IMR-90 (cell line): Measurements from ENCODE around the gene SYT6. TPM values are rescaled to one million over a fixed set of nuclear protein-coding genes. Genes with fewer than 3 reads are reported as not detected.

Source experiments
- ATAC-seq: fragments of 200-7000 bp; cut with Tn5 transposase; 2 replicates; pipeline ENCODE4 v1.9.1; 2020; ENCODE audit warnings: low read depth, mild to moderate bottlenecking, moderate library complexity
- BruUV-seq: library from RNA; stranded (reverse); fragments of 400-500 nt; replicated peaks from 2 replicates; lab custom pipeline; 2021; lab: Mats Ljungman, UMichigan
- CTCF ChIA-PET: fragments of 300-600 bp; formaldehyde crosslinking; extraction: SDS; loops from one replicate; lab custom pipeline; 2021; ENCODE audit warnings: antibody characterized with exemption; lab: Yijun Ruan, JAX
- POLR2A ChIA-PET: fragments of 300-600 bp; sonication (Branson Sonifier 250); formaldehyde crosslinking; loops from one replicate; lab custom pipeline; 2022; ENCODE audit warnings: antibody characterized with exemption; ENCODE audit not compliant: unreplicated experiment; lab: Charles Lee
- DNase-seq: peaks from one replicate; pipeline ENCODE4 v3.0.0; 2013
- H2AFZ ChIP-seq: replicated peaks from 2 replicates; pipeline ENCODE3; 2013; ENCODE audit warnings: low read length, mild to moderate bottlenecking; ENCODE audit not compliant: poor library complexity
- H2AK5ac ChIP-seq: 2 replicates; pipeline ENCODE4 v1.6.1; 2013; ENCODE audit warnings: low read depth, low read length, inconsistent platforms
- H2AK9ac ChIP-seq: replicated peaks from 2 replicates; pipeline ENCODE3; 2013; ENCODE audit warnings: mild to moderate bottlenecking, low read depth, low read length, moderate library complexity; ENCODE audit not compliant: poor library complexity
- H2BK120ac ChIP-seq: 2 replicates; pipeline ENCODE4 v1.6.1; 2013; ENCODE audit warnings: low read depth, low read length, inconsistent platforms
- H2BK15ac ChIP-seq: 3 replicates; pipeline ENCODE4 v1.6.1; 2013; ENCODE audit warnings: low read depth, low read length, inconsistent platforms
- H2BK20ac ChIP-seq: 2 replicates; pipeline ENCODE4 v1.6.1; 2013; ENCODE audit warnings: low read depth, mild to moderate bottlenecking, inconsistent platforms, low read length, moderate library complexity
- H2BK5ac ChIP-seq: 2 replicates; pipeline ENCODE4 v1.6.1; 2013; ENCODE audit warnings: mild to moderate bottlenecking, low read depth, low read length, inconsistent platforms; ENCODE audit not compliant: poor library complexity, severe bottlenecking
- H3K14ac ChIP-seq: replicated peaks from 2 replicates; pipeline ENCODE4 v1.6.1; 2013; ENCODE audit warnings: low read depth, low read length, inconsistent platforms
- H3K18ac ChIP-seq: 2 replicates; pipeline ENCODE4 v1.6.1; 2013; ENCODE audit warnings: low read depth, low read length, control low read depth
- H3K23ac ChIP-seq: 2 replicates; pipeline ENCODE4 v1.6.1; 2013; ENCODE audit warnings: low read depth, low read length, inconsistent platforms
- H3K27ac ChIP-seq: 2 replicates; pipeline ENCODE4 v1.5.1; 2013; ENCODE audit warnings: mild to moderate bottlenecking, control low read depth, low read length; ENCODE audit not compliant: insufficient read depth
- H3K27me3 ChIP-seq: 2 replicates; pipeline ENCODE4 v1.6.1; 2013; ENCODE audit warnings: low read length; ENCODE audit not compliant: control insufficient read depth, insufficient read depth
- H3K36me3 ChIP-seq: 2 replicates; pipeline ENCODE4 v1.6.1; 2013; ENCODE audit warnings: low read length, mixed read lengths; ENCODE audit not compliant: control insufficient read depth, insufficient read depth
- H3K4ac ChIP-seq: 2 replicates; pipeline ENCODE4 v1.6.1; 2013; ENCODE audit warnings: low read depth, low read length, inconsistent platforms
- H3K4me1 ChIP-seq: 2 replicates; pipeline ENCODE4 v1.6.1; 2013; ENCODE audit warnings: low read length, mixed read lengths; ENCODE audit not compliant: control insufficient read depth, insufficient read depth
- H3K4me2 ChIP-seq: 2 replicates; pipeline ENCODE4 v1.6.1; 2013; ENCODE audit warnings: low read depth, mild to moderate bottlenecking, control low read depth, low read length, moderate library complexity
- H3K4me3 ChIP-seq: 2 replicates; pipeline ENCODE4 v1.5.1; 2013; ENCODE audit warnings: low read depth, mild to moderate bottlenecking, control low read depth, low read length, moderate library complexity; ENCODE audit not compliant: insufficient read depth
- H3K56ac ChIP-seq: 2 replicates; pipeline ENCODE4 v1.6.1; 2013; ENCODE audit warnings: low read length, inconsistent platforms; ENCODE audit not compliant: insufficient read depth; ENCODE audit errors: extremely low read depth
- H3K79me1 ChIP-seq, 2 experiments: 2 replicates each; pipeline ENCODE4 v1.6.1; 2013; ENCODE audit warnings: low read length in 2 of 2, inconsistent platforms in 1 of 2, low read depth in 1 of 2
- H3K9ac ChIP-seq: 2 replicates; pipeline ENCODE4 v1.6.1; 2013; ENCODE audit warnings: low read depth, low read length, control low read depth
- H3K9me1 ChIP-seq: 2 replicates; pipeline ENCODE4 v1.6.1; 2013; ENCODE audit warnings: low read length, inconsistent platforms; ENCODE audit not compliant: insufficient read depth
- H3K9me3 ChIP-seq: 2 replicates; pipeline ENCODE4 v1.6.1; 2013; ENCODE audit warnings: low read length; ENCODE audit not compliant: control insufficient read depth, insufficient read depth
- H4K20me1 ChIP-seq: 2 replicates; pipeline ENCODE4 v1.6.1; 2013; ENCODE audit warnings: low read length, inconsistent platforms; ENCODE audit not compliant: insufficient read depth
- H4K5ac ChIP-seq: 2 replicates; pipeline ENCODE4 v1.6.1; 2013; ENCODE audit warnings: mild to moderate bottlenecking, low read depth, low read length, control low read depth
- H4K8ac ChIP-seq, 2 experiments: 2 replicates each; pipeline ENCODE4 v1.6.1; 2013; ENCODE audit warnings: low read depth in 2 of 2, low read length in 2 of 2, control low read depth in 1 of 2, inconsistent platforms in 1 of 2
- H4K91ac ChIP-seq: 2 replicates; pipeline ENCODE4 v1.6.1; 2013; ENCODE audit warnings: low read depth, low read length, inconsistent platforms; ENCODE audit not compliant: insufficient read depth
- BHLHE40 ChIP-seq: fragments of 150-350 bp; IDR thresholded peaks from 2 replicates; pipeline ENCODE4 v1.6.1; 2016; ENCODE audit warnings: mild to moderate bottlenecking, low read depth, low read length
- CEBPB ChIP-seq: IDR thresholded peaks from 2 replicates; pipeline ENCODE4 v1.6.1; 2012; ENCODE audit warnings: low read depth, low read length, improper control_type of control experiment
- CHD1 ChIP-seq: IDR thresholded peaks from 2 replicates; pipeline ENCODE4 v1.6.1; 2012; ENCODE audit warnings: low read depth, low read length, improper control_type of control experiment
- FOS ChIP-seq: fragments of 150-350 bp; IDR thresholded peaks from 2 replicates; pipeline ENCODE4 v1.6.1; 2016; ENCODE audit warnings: low read depth, low read length
- MAFK ChIP-seq: IDR thresholded peaks from 2 replicates; pipeline ENCODE4 v1.6.1; 2012; ENCODE audit warnings: low read depth, low read length, improper control_type of control experiment
- MAZ ChIP-seq: IDR thresholded peaks from 2 replicates; pipeline ENCODE4 v1.6.1; 2012; ENCODE audit warnings: low read depth, mild to moderate bottlenecking, low read length, improper control_type of control experiment, moderate library complexity, borderline replicate concordance
- MXI1 ChIP-seq: IDR thresholded peaks from 2 replicates; pipeline ENCODE4 v1.6.1; 2012; ENCODE audit warnings: low read depth, mild to moderate bottlenecking, low read length, moderate library complexity, borderline replicate concordance
- NFE2L2 ChIP-seq: fragments of 150-350 bp; IDR thresholded peaks from 2 replicates; pipeline ENCODE4 v1.6.1; 2016; ENCODE audit warnings: low read depth, mild to moderate bottlenecking, low read length
- POLR2A ChIP-seq: IDR thresholded peaks from 2 replicates; pipeline ENCODE4 v1.6.1; 2012; ENCODE audit warnings: mild to moderate bottlenecking, low read depth, low read length
- RAD21 ChIP-seq: IDR thresholded peaks from 2 replicates; pipeline ENCODE4 v1.6.1; 2012; ENCODE audit warnings: low read length, improper control_type of control experiment
- RCOR1 ChIP-seq: IDR thresholded peaks from 2 replicates; pipeline ENCODE4 v1.6.1; 2012; ENCODE audit warnings: mild to moderate bottlenecking, low read length, improper control_type of control experiment; ENCODE audit not compliant: insufficient replicate concordance
- RFX5 ChIP-seq: IDR thresholded peaks from 2 replicates; pipeline ENCODE4 v1.8.0; 2012; ENCODE audit warnings: low read depth, mild to moderate bottlenecking, low read length, moderate library complexity
- SMC3 ChIP-seq: fragments of 150-350 bp; IDR thresholded peaks from 2 replicates; pipeline ENCODE4 v1.6.1; 2016; ENCODE audit warnings: low read depth, mild to moderate bottlenecking, antibody characterized with exemption, low read length, moderate library complexity
- WGBS, 2 experiments: methylation state at CpG; one replicate each; pipeline versions ENCODE4 v1.1.5 to v1.1.7; 2013; ENCODE audit warnings: missing lambda C conversion rate in 2 of 2; ENCODE audit not compliant: insufficient read length in 1 of 2; ENCODE audit errors: extremely low coverage in 2 of 2; 5-methylcytosine and 5-hydroxymethylcytosine counted together
- dilution Hi-C: fragments of 300-500 bp; cut with HindIII; formaldehyde crosslinking; loops from one replicate; pipeline ENCODE4 v1.14.3; 2018; ENCODE audit warnings: low sequenced_read_pairs; ENCODE audit not compliant: unreplicated experiment
- in situ Hi-C: fragments of 300-500 bp; cut with MboI; formaldehyde crosslinking; loops from 3 replicates; pipeline ENCODE4 v1.14.3; 2019; ENCODE audit warnings: low sequenced_read_pairs, inconsistent platforms, mixed read lengths
- intact Hi-C: fragments of 100-400 bp; cut with micrococcal nuclease; formaldehyde crosslinking; loops from 2 replicates; pipeline ENCODE4 v1.10.0; 2022
- polyA plus RNA-seq, 3 experiments: library from polyadenylated mRNA; depleted of rRNA; stranded (reverse); fragments of >200 nt; gene quantifications; 2 replicates each; pipeline ENCODE4 v1.2.3, GENCODE V29; 2012; ENCODE audit warnings: low replicate concordance in 1 of 3
- total RNA-seq: library from RNA; depleted of rRNA; stranded (reverse); fragments of >200 nt; gene quantifications from 2 replicates; pipeline ENCODE4 v1.2.3, GENCODE V29; 2012
- TF ChIP-seq, protein P1 (sequence below): conservative IDR thresholded peaks from 2 replicates; pipeline ENCODE4 v1.5.1; 2012; ENCODE audit warnings: mild to moderate bottlenecking, low read depth, low read length, improper control_type of control experiment
- TF ChIP-seq, protein P2 (sequence below): fragments of 150-350 bp; IDR thresholded peaks from 2 replicates; pipeline ENCODE4 v1.6.1; 2016; ENCODE audit warnings: low read depth, mild to moderate bottlenecking, low read length, moderate library complexity, borderline replicate concordance
- TF ChIP-seq, protein P3 (sequence below): fragments of 150-350 bp; IDR thresholded peaks from 2 replicates; pipeline ENCODE4 v1.6.1; 2017; ENCODE audit warnings: mild to moderate bottlenecking, antibody characterized with exemption, low read length, low read depth

The SYT6 gene
- total and polyA plus RNA-seq, 2 of the 4 experiments (the other 2 are of a cell fraction), result not detected

DNA sequence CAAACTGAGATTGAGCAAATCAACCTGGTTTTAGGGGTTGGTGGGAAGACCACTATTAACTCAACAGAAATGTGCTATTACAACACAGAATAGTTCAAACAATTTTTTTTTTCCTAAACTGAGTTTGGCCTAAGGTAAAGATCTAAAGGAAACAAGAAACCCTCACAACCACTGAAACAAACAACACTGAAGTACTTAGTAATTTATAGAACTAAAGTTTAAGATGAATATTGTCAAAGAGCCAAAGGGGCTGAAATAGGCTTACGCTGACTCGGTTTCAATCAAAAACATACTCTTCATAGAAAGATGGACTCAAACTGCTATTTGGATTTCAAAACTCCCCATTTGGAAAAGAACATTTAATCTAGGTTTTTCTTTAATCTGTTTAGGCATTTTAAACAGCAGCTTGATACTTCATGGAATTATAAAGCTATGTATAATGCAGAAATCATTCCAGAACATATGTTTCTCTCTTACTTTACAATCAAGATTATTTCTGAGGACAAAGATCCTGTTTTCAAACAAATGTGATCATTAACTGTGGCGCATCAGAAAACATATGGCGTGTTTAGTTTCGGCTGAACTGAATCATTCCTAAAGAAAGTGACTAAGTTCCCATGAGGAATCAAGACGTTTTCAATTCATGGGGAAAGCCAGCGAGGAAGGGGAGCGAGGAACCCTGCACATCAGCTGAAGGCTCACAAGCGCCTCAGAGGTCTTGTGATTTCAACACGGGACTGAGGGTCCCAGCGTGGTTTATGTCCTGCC is 62.7 kb downstream of the SYT6 start:
- no peaks in the 10 kb centered on the region for H3K9me1 ChIP-seq
- no peak overlapping the region for H3K18ac ChIP-seq
- no peak for ATAC-seq
- H3K4ac ChIP-seq, result no peak overlapping the region
- peak; percentile 3 for DNase-seq
- H3K36me3 ChIP-seq, result no peaks in the 10 kb centered on the region
- dilution Hi-C loops, result no loop called here
- H3K27ac ChIP-seq, result no peak overlapping the region
- peaks cover 42% of the 10 kb centered on the region for H3K27me3 ChIP-seq
- H2BK15ac ChIP-seq, result no peak overlapping the region
- intact Hi-C loops, result no loop called here
- no peak overlapping the region for H4K5ac ChIP-seq
- POLR2A ChIA-PET, result no interaction called here
- no peak overlapping the region for H4K91ac ChIP-seq
- no peak overlapping the region for H3K56ac ChIP-seq
- H2AK9ac ChIP-seq, result no peak overlapping the region
- H2AK5ac ChIP-seq, result no peak overlapping the region
- no peak overlapping the region for H2BK5ac ChIP-seq
- no peak overlapping the region for H3K23ac ChIP-seq
- H3K14ac ChIP-seq, result no peak overlapping the region
- H3K79me1 ChIP-seq, result no peaks in the 10 kb centered on the region
- CTCF ChIA-PET, result no interaction called here
- in situ Hi-C loops, result no loop called here
- no TSS peak for BruUV-seq
- no peak overlapping the region for H3K9ac ChIP-seq
- no peaks in the 10 kb centered on the region for H4K20me1 ChIP-seq
- no peak overlapping the region for H4K8ac ChIP-seq
- H2BK120ac ChIP-seq, result no peak overlapping the region
- 0 out of 2 replicates have a peak, but pooled peaks cover 1% of the 10 kb centered on the region for H3K4me1 ChIP-seq
- TF ChIP-seq CHD1, result no peak
- no peak for TF ChIP-seq RAD21
- TF ChIP-seq NFE2L2, result no peak
- no peak for TF ChIP-seq CEBPB
- TF ChIP-seq, protein P1, sequence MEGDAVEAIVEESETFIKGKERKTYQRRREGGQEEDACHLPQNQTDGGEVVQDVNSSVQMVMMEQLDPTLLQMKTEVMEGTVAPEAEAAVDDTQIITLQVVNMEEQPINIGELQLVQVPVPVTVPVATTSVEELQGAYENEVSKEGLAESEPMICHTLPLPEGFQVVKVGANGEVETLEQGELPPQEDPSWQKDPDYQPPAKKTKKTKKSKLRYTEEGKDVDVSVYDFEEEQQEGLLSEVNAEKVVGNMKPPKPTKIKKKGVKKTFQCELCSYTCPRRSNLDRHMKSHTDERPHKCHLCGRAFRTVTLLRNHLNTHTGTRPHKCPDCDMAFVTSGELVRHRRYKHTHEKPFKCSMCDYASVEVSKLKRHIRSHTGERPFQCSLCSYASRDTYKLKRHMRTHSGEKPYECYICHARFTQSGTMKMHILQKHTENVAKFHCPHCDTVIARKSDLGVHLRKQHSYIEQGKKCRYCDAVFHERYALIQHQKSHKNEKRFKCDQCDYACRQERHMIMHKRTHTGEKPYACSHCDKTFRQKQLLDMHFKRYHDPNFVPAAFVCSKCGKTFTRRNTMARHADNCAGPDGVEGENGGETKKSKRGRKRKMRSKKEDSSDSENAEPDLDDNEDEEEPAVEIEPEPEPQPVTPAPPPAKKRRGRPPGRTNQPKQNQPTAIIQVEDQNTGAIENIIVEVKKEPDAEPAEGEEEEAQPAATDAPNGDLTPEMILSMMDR, result no peak
- TF ChIP-seq MAFK, result no peak
- TF ChIP-seq, protein P2, sequence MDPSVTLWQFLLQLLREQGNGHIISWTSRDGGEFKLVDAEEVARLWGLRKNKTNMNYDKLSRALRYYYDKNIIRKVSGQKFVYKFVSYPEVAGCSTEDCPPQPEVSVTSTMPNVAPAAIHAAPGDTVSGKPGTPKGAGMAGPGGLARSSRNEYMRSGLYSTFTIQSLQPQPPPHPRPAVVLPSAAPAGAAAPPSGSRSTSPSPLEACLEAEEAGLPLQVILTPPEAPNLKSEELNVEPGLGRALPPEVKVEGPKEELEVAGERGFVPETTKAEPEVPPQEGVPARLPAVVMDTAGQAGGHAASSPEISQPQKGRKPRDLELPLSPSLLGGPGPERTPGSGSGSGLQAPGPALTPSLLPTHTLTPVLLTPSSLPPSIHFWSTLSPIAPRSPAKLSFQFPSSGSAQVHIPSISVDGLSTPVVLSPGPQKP, result no peak
- TF ChIP-seq POLR2A, result no peak
- no peak for TF ChIP-seq FOS
- TF ChIP-seq BHLHE40, result no peak
- no peak for TF ChIP-seq RFX5
- no peak for TF ChIP-seq SMC3
- TF ChIP-seq MAZ, result no peak
- no peak for TF ChIP-seq RCOR1
- TF ChIP-seq MXI1, result no peak
- TF ChIP-seq, protein P3, sequence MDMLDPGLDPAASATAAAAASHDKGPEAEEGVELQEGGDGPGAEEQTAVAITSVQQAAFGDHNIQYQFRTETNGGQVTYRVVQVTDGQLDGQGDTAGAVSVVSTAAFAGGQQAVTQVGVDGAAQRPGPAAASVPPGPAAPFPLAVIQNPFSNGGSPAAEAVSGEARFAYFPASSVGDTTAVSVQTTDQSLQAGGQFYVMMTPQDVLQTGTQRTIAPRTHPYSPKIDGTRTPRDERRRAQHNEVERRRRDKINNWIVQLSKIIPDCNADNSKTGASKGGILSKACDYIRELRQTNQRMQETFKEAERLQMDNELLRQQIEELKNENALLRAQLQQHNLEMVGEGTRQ, result no peak
- no peak overlapping the region for H3K4me2 ChIP-seq
- H3K4me3 ChIP-seq, result no peak overlapping the region
- WGBS, 2 experiments, result 9% methylated on average over 6 of the region's 11 CpGs; no CpG with 5 or more reads in 1 of the 2 experiments
- H2AFZ ChIP-seq, result no peak overlapping the region
- H2BK20ac ChIP-seq, result no peak overlapping the region
- no peaks in the 10 kb centered on the region for H3K9me3 ChIP-seq
